ENCODE measurements around the gene PLEKHN1.

DNA sequence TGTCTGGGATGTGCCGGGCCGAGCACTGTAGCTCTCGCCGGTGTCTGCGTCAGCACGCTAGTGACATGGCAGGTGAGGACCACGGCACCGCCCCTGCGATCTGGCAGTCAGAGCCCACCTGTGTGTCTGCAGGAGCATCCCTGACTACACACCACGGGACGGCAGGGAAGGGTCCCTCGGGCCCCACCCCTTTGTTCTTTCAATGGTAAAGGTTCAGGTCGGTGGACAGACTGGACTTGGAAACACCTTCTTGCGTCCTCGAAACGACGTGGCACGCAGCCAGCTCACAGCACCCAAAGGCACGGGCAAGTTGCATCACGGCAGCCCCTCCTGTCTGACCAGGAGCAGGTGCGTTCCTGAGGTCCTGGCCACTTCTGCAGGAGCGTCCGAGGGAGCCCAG lies 46.3 kb upstream of the PLEKHN1 start:
- TF ChIP-seq, protein P1, sequence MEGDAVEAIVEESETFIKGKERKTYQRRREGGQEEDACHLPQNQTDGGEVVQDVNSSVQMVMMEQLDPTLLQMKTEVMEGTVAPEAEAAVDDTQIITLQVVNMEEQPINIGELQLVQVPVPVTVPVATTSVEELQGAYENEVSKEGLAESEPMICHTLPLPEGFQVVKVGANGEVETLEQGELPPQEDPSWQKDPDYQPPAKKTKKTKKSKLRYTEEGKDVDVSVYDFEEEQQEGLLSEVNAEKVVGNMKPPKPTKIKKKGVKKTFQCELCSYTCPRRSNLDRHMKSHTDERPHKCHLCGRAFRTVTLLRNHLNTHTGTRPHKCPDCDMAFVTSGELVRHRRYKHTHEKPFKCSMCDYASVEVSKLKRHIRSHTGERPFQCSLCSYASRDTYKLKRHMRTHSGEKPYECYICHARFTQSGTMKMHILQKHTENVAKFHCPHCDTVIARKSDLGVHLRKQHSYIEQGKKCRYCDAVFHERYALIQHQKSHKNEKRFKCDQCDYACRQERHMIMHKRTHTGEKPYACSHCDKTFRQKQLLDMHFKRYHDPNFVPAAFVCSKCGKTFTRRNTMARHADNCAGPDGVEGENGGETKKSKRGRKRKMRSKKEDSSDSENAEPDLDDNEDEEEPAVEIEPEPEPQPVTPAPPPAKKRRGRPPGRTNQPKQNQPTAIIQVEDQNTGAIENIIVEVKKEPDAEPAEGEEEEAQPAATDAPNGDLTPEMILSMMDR (IDR thresholded peaks at IDR 0.05): no peak
- no peak for TF ChIP-seq POLR2A (IDR thresholded peaks at IDR 0.05)

All from right lobe of liver (tissue), 4 donors.